Measurements from ENCODE around the gene MAML2.

GRCh38 chr11:96044311-96044710 is 298.7 kb downstream of the MAML2 start:
- TF ChIP-seq CTCF (IDR thresholded peaks at IDR 0.05) (no peak), EZH2 (IDR thresholded peaks at IDR 0.05) (no peak)

Data from neural progenitor cell (in vitro differentiated cells).